PC-3 (cell line): ENCODE data around the gene SETD1B. TPM values are rescaled to one million over a fixed set of nuclear protein-coding genes. Genes with fewer than 3 reads are reported as not detected.
A peak's percentile ranks its signal among the peaks of the same experiment; 100 is the strongest.

Source experiments
- ATAC-seq: fragments of 200-7000 bp; cut with Tn5 transposase; 2 replicates; pipeline ENCODE4 v1.9.1; 2020; ENCODE audit warnings: mild to moderate bottlenecking, moderate library complexity
- BruUV-seq: library from RNA; stranded (reverse); fragments of 400-500 nt; replicated peaks from 2 replicates; lab custom pipeline; 2021; lab: Mats Ljungman, UMichigan
- CTCF ChIA-PET: fragments of 300-600 bp; sonication (Branson Sonifier 250); formaldehyde crosslinking; loops from one replicate; lab custom pipeline; 2022; ENCODE audit warnings: antibody characterized with exemption; lab: Charles Lee
- POLR2A ChIA-PET: fragments of 300-600 bp; sonication (Branson Sonifier 250); formaldehyde crosslinking; loops from one replicate; lab custom pipeline; 2022; ENCODE audit warnings: antibody characterized with exemption; ENCODE audit not compliant: unreplicated experiment; lab: Charles Lee
- DNase-seq: peaks from one replicate; pipeline ENCODE4 v3.0.0-alpha.2; 2015
- H2AFZ ChIP-seq: fragments of 300-600 bp; sonication (generic); 2 replicates; pipeline ENCODE4 v1.6.0; 2016; ENCODE audit warnings: antibody characterized with exemption, low read length
- H3F3A ChIP-seq: fragments of 300-600 bp; sonication (generic); one replicate; pipeline ENCODE4 v1.6.0; 2017; ENCODE audit warnings: antibody characterized with exemption, low read length, control low read depth, mild to moderate bottlenecking; ENCODE audit not compliant: unreplicated experiment
- H3K27ac ChIP-seq: fragments of 300-600 bp; sonication (generic); 2 replicates; pipeline ENCODE4 v1.5.1; 2016; ENCODE audit warnings: mild to moderate bottlenecking, low read length
- H3K27me3 ChIP-seq: fragments of 300-600 bp; sonication (generic); 2 replicates; pipeline ENCODE4 v1.6.1; 2016; ENCODE audit warnings: low read length, mixed read lengths
- H3K36me3 ChIP-seq: fragments of 300-600 bp; sonication (generic); 2 replicates; pipeline ENCODE4 v1.6.1; 2016; ENCODE audit warnings: low read depth, mixed run types, low read length, mixed read lengths
- H3K4me1 ChIP-seq: fragments of 300-600 bp; sonication (generic); 2 replicates; pipeline ENCODE4 v1.5.1; 2016; ENCODE audit warnings: low read length; ENCODE audit not compliant: insufficient read depth
- H3K4me2 ChIP-seq: fragments of 300-600 bp; sonication (generic); 2 replicates; pipeline ENCODE4 v1.6.0; 2016; ENCODE audit warnings: low read length
- H3K4me3 ChIP-seq: fragments of 300-600 bp; sonication (generic); 2 replicates; pipeline ENCODE4 v1.5.1; 2016; ENCODE audit warnings: mild to moderate bottlenecking, low read length, mixed read lengths
- H3K79me2 ChIP-seq: fragments of 300-600 bp; sonication (generic); 2 replicates; pipeline ENCODE4 v1.6.1; 2017; ENCODE audit warnings: low read length, mixed read lengths
- H3K9ac ChIP-seq: fragments of 300-600 bp; sonication (generic); 2 replicates; pipeline ENCODE4 v1.6.0; 2016; ENCODE audit warnings: mild to moderate bottlenecking, low read length
- H3K9me2 ChIP-seq: fragments of 300-600 bp; sonication (generic); replicated peaks from 2 replicates; pipeline ENCODE4 v1.6.1; 2016; ENCODE audit warnings: mixed run types, low read length, mixed read lengths
- H3K9me3 ChIP-seq: fragments of 300-600 bp; sonication (generic); 2 replicates; pipeline ENCODE4 v1.6.1; 2016; ENCODE audit warnings: low read length, mixed read lengths
- H4K20me1 ChIP-seq: fragments of 300-600 bp; sonication (generic); 2 replicates; pipeline ENCODE4 v1.6.1; 2016; ENCODE audit warnings: low read length, mixed read lengths
- CTCF ChIP-seq: fragments of 300-600 bp; sonication (generic); conservative IDR thresholded peaks from 2 replicates; pipeline ENCODE4 v1.5.1; 2017; ENCODE audit warnings: antibody characterized with exemption, low read depth, mild to moderate bottlenecking, low read length
- EZH2 ChIP-seq: fragments of 300-600 bp; sonication (generic); IDR thresholded peaks from one replicate; pipeline ENCODE4 v1.6.1; 2017; ENCODE audit warnings: antibody characterized with exemption, mild to moderate bottlenecking, low read length; ENCODE audit not compliant: unreplicated experiment
- EZH2phosphoT487 ChIP-seq: fragments of 300-600 bp; sonication (generic); IDR thresholded peaks from 2 replicates; pipeline ENCODE4 v1.6.1; 2018; ENCODE audit warnings: mild to moderate bottlenecking, antibody characterized with exemption, low read length, borderline replicate concordance
- intact Hi-C: fragments of 100-400 bp; cut with micrococcal nuclease; formaldehyde crosslinking; loops from 2 replicates; pipeline ENCODE4 v1.9.0; 2023
- total RNA-seq: library from RNA; depleted of rRNA; stranded (reverse); fragments of >200 nt; gene quantifications from 2 replicates; pipeline ENCODE4 v1.2.3, GENCODE V29; 2014

Gene SETD1B
- total RNA-seq, 1 experiment from 2014 or later: 7.5 TPM

GRCh38 chr12:121806546-121807423, 3.0 kb downstream of the SETD1B start:
- ATAC-seq (peak; percentile 21), DNase-seq (peak; percentile 50)
- Histone ChIP-seq H3K4me3 (peak overlapping the region; percentile 71), H3K4me1 (peaks cover 30% of the 10 kb centered on the region), H3K9me2 (no peaks in the 10 kb centered on the region), H3F3A (no peaks in the 10 kb centered on the region), H2AFZ (no peak overlapping the region), H3K9ac (peak overlapping the region; percentile 79), H3K4me2 (peak overlapping the region; percentile 85), H3K36me3 (peaks cover 15% of the 10 kb centered on the region; the same call in 1 of the 2 replicates), H4K20me1 (peaks cover 13% of the 10 kb centered on the region), H3K27ac (no peak overlapping the region), H3K79me2 (peaks cover 94% of the 10 kb centered on the region), H3K27me3 (no peaks in the 10 kb centered on the region), H3K9me3 (no peaks in the 10 kb centered on the region)
- ChIA-PET CTCF (interaction anchor here (1.1 to 2.7 kb wide), 2 partner anchors 12 to 23 kb away, joined by 4 to 29 read pairs; no protein-coding TSS in a partner anchor), POLR2A (interaction anchor here (0.6 to 0.7 kb wide), 2 partner anchors 10 to 12 kb away, joined by 3 to 4 read pairs; no protein-coding TSS in a partner anchor)
- no TSS peak for BruUV-seq
- TF ChIP-seq EZH2 (no peak), EZH2phosphoT487 (no peak), CTCF (no peak)
- intact Hi-C loops: no loop called here

GRCh38 chr12:121807642-121808347, 4.0 kb downstream of the SETD1B start:
- H3K4me2 ChIP-seq: peak overlapping the region; percentile 85; the same call in 1 of the 2 replicates
- ChIA-PET CTCF (interaction anchor here (1.1 kb wide), 1 partner anchor 24 kb away, joined by 4 read pairs; no protein-coding TSS in a partner anchor), POLR2A (no interaction called here)
- no peak overlapping the region for H3K27ac ChIP-seq
- no peak for DNase-seq
- no peak for TF ChIP-seq EZH2
- no peak for TF ChIP-seq EZH2phosphoT487
- no peak for TF ChIP-seq CTCF
- intact Hi-C loops: no loop called here
- H4K20me1 ChIP-seq: peaks cover 15% of the 10 kb centered on the region
- no peak overlapping the region for H2AFZ ChIP-seq
- H3K27me3 ChIP-seq: no peaks in the 10 kb centered on the region
- H3K4me1 ChIP-seq: peaks cover 24% of the 10 kb centered on the region
- peaks cover 94% of the 10 kb centered on the region for H3K79me2 ChIP-seq
- H3F3A ChIP-seq: no peaks in the 10 kb centered on the region
- H3K9ac ChIP-seq: no peak overlapping the region
- no TSS peak for BruUV-seq
- peaks cover 15% of the 10 kb centered on the region; the same call in 1 of the 2 replicates for H3K36me3 ChIP-seq
- ATAC-seq: no peak
- no peaks in the 10 kb centered on the region for H3K9me2 ChIP-seq
- peak overlapping the region; percentile 71; the same call in 1 of the 2 replicates for H3K4me3 ChIP-seq
- no peaks in the 10 kb centered on the region for H3K9me3 ChIP-seq
